GM19395 (cell line): Measurements from ENCODE around the gene NEK11.
"Not testable (repeated sequence)": the region's sequence is repeated elsewhere in the genome, so short reads cannot be mapped to it uniquely, and the experiment has no call there.

Experiments used
- ATAC-seq: cut with Tn5 transposase; IDR thresholded peaks from one replicate; pipeline ENCODE4 v1.9.1; 2021; ENCODE audit warnings: mild to moderate bottlenecking, moderate library complexity; ENCODE audit not compliant: unreplicated experiment

The NEK11 gene

DNA sequence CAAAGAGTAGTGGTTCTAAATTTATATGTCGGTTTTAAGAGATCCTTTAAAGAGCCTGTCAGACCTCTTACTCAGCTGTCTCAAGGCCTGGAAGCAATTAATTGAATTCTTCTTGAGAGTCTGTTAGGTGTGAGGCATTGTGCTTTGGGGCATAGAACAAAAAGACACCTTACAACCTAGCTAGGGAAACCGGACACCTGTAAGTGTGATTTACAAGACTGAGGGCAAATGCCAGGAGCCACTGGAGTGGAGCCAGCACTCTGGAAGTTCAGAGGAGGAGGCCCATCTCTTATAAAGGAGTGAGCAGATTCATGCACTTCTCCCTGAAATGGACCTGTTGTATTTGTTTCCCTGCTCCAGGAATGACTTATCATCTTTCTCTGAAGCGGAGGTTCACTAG lies 257.2 kb downstream of the NEK11 start:
- ATAC-seq, result no peak

DNA sequence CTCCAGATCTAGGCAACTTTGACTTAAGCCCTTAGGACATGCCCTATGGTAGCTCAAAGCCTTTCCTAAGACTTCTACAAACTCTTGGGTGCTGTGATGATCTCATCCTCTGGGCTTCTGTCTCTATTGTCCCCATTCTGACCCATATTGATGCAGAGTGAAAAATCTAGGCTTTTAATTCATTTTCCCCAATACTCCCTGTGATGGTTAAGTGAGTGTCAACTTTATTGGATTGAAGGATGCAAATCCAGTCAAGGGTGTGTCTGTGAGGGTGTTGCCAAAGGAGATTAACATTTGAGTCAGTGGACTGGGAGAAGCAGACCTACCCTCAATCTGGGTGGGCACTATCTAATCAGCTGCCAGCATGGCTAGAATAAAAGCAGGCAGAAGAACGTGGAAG lies 257.6 kb downstream of the NEK11 start:
- ATAC-seq, result no peak

DNA sequence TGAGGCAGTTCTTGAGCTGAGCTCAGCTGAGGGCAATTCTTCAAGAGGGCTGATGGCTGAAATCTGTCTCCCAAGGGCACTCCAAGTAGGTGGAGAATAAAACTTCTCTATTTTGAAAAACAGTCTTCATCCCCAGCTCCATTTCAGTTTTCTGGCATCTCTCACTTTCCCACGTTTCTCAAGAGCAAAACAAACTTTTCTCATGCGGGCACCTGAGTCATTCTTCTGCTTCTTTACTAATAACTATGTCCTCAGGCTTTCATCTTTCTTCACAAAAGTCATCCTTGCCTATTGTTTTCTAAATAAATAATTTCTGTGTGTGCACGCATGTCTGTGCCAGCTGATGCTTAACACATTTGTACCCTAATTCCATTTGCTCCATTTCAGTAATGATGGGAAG lies 258.8 kb downstream of the NEK11 start:
- no peak for ATAC-seq

DNA sequence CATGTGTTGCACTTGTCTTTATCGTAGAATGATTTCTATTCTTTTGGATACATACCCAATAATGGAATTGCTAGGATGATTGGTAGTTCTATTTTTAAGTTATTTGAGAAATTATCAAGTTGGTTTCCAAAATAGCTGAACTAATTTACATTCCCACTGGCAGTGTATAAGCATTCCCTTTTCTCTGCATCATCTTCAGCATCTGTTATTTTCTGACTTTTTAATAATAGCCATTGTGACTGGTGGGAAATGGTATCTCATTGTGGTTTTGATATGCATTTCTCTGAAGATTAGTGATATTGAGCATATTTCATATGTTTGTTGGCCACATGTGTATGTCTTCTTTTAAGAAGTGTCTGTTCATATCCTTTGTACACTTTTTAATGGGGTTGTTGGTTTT lies 273.2 kb downstream of the NEK11 start:
- ATAC-seq, result no peak

DNA sequence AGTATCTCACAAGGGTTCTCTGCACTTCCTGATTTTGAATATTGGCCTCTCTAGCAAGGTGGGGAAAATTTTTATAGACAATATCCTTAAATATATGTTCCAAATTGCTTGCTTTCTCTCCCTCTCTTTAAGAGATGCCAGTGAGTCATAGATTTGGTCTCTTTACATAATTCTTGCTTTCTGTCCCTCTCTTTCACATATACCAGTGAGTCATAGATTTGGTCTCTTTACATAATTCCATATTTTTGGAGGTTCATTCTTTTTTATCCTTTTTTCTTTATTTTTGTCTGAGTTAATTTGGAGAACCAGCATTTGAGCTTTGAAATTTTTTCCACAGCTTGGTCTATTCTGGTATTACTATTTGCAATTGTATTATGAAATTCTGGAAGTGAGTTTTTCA lies 277.2 kb downstream of the NEK11 start:
- no peak for ATAC-seq

DNA sequence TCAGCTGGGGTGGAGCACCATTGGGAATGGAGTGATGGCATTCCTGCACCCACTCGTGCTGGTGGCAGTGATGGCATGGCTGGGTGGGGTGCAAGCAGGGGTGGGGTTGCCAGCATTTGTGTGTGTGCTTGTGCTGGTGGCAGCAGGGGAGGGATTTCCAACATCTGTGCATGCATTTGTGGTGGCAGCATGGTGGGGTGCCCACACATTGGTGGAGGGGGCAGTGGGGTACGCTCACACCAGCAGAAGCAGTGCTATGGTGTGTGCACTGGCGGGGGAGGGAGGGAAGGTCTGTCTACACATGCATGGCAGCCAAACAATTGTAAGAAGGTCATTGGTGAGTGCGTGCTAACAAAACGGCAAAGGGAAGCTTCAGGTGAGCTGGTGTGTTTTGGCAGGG lies 278.2 kb downstream of the NEK11 start:
- no peak for ATAC-seq

DNA sequence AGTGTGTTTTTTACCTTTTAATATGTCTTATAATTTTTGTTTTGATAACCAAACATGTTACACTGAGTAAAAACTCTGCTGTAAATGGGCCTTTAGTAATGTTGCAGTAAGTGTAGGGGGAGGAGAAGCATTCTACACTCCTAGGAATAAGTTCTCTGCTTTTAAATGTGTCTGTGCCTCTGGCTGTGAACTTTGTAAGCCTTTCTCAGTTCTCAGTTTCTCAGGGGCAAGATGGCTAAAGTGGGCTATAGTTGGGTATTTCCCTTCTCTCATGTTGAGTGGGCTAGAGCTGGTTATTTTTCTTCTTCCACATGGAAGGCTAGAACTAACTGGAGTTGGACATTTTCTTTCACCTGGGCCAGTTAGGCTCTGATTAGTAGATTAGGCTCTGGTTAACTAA lies 279.6 kb downstream of the NEK11 start:
- ATAC-seq, result no peak

DNA sequence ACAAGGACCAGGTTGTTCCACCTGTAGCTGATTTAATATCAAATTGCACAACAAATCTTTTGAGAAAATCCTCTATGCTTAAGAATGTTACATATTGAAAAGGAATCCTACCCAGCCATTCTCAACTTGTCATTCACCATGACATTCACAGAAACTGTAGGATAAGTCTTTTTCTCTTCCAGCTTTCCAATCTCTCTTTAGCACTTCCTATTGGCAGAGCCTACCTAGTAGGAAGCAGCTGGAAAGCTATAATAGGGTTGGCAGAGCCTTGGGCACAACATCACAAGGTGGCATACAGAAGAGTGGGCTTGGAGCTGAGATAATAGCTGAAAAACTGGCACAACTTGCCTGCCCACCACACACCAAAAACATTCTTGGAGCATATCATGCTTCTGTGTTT lies 287.6 kb downstream of the NEK11 start:
- no peak for ATAC-seq

DNA sequence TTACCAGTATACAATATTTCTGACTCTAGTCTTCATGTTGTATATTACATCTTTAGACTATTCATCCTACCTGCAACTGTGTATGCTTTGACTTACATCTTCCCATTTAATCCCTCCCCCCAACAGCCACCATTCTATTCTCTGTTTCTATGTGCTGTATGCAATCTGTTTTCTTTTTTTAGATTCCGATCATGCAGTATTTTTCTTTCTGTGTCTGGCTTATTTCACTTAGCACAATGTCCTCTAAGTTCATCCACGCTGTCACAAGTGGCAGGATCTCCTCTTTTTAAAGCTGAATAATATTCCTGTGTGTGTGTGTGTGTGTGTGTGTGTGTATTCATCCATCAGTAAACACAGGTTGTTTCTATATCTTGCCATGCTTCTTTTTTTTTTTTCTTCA lies 288.5 kb downstream of the NEK11 start:
- no peak for ATAC-seq

DNA sequence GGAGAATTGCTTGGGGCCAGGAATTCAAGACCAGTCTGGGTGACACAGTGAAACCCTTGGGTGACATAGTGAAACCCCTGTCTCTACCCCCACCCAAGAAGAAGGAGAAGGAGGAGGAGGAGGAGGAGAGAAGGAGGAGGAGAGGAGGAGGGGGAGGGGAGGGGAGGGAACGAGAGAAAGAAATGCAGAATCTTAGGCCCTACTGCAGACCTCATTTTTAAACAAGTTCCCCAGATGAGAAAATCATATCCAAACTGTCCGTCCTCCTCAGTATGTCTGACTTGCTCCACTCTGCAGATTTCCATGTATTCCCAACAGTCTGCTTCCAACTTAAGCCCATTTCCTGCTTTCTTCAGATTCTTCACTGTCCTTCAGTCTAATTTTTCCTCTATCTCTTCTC lies 291.0 kb downstream of the NEK11 start:
- ATAC-seq, result no peak

DNA sequence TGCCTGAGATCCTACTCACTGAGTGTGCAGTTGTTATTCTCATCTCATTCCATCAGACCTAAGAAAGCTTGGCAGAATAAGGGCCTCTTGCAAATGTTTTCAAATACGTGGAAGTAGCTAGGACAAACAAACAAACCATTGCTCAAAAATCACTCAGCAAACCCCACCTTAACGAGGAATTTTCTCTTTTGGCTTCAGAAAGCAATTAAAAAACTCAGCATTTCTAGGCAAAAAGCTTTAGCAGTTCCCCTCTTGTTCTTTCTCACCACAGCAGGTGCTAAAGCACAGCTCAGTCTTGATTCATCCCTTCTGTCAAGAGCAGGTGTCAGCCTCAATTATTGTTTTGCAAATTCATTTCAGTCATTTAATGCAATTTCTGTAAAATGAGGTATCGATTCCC lies 296.3 kb downstream of the NEK11 start:
- ATAC-seq, result no peak

DNA sequence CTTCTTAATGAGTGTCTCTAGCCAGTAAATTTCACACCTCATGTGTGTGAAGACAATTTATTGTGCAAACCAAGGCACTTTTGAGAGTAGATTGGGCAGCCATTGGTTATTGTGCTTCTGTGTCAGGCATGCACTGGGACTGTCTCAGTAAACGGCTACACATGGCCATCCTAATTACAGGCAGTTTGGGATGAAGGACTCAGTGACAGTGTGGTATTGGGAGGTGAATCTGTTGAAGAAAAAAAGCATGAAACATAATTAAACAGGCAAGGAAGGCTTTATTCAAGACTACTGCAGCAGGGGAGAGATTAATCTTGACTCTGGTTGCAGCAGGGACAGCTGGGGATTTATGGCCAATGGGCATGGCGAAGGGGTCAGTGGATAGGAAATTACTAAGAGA lies 297.1 kb downstream of the NEK11 start:
- ATAC-seq, result no peak

DNA sequence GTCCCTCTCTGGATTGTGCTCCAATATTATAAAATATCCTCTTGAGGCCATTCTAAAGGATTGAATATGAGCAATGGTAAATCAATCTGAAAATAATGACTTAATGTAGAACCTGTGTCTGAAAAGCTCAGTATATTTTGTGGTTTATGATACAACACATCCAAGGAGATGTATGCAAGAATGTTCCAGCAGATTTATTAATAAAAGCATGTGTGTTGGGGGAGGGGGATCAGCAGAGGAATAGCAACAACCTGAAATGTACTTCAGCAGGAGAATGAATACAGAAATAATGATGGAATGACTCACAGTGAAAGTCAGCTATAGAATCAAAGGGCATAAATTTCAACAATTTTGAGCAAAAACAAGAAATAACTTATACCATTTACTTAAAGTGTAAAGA lies 298.2 kb downstream of the NEK11 start:
- no peak for ATAC-seq

DNA sequence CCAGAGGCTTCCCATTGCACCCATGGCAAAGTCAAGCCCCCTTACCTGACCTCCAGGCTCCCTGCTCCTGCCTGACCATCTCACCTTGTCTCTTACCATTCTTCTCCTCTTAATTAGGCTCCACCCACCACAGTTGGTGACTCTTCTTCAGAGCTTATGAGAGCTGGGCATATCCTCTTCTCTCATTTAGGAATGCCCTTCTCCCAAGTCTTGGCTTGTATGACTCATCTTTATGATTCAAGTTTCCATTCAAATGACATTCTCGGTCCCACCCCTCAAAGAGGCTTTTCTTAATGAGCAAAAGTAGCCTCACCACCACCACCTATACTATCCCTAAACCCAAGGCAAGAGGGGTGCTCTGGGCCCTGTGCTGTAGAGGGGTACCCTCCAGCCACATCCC lies 299.6 kb downstream of the NEK11 start:
- no peak for ATAC-seq

DNA sequence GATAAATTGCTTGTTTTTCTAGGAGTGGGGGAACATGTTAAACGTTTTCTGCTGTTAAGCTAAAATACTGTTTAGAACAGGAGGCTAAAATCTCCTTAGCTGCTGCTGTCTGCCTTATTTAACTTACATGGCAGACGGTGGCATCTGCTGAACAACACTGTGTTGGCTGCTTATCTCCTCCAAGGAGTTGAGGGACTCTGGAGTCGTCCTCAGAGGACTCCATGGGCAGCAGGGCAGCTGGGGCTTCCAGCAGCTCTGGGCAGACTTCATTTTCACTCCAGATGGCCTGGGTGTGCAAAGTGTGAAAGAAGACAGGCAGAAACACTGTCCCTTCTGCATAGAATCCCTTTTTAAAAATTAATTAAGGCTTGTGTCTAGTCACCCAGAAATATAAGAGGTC lies 302.0 kb downstream of the NEK11 start:
- no peak for ATAC-seq

DNA sequence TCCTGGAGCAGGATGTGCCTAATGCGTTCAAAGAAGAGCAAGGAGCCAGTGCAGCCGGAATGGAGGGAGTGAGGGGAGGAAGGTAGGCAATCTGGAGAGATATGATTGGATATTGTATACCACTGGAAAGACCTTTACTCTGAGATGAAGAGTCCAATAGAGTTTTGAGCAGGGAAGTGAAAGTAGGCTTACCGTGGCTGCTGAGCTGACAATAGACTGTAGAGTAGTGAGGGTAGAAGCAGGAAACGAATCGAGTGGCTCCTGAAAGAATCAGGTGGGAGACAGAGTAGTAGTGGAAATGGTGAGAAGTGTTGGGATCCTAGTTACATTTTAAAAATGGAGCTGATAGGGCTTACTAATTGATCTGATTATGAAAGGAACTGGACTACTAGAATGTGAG lies 303.1 kb downstream of the NEK11 start:
- peak; percentile 76 for ATAC-seq

DNA sequence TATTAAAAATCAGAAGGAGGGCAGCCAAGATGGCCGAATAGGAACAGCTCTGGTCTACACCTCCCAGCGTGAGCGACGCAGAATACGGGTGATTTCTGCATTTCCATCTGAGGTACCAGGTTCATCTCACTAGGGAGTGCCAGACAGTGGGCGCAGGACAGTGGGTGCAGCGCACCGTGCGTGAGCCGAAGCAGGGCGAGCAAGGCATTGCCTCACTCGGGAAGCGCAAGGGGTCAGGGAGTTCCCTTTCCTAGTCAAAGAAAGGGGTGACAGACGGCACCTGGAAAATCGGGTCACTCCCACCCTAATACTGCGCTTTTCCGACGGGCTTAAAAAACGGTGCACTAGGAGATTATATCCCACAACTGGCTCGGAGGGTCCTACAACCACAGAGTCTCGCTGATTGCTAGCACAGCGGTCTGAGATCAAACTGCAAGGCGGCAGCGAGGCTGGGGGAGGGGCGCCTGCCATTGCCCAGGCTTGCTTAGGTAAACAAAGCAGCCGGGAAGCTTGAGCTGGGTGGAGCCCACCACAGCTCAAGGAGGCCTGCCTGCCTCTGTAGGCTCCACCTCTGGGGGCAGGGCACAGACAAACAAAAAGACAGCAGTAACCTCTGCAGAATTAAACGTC lies 304.9 kb downstream of the NEK11 start:
- not testable (repeated sequence) for ATAC-seq

DNA sequence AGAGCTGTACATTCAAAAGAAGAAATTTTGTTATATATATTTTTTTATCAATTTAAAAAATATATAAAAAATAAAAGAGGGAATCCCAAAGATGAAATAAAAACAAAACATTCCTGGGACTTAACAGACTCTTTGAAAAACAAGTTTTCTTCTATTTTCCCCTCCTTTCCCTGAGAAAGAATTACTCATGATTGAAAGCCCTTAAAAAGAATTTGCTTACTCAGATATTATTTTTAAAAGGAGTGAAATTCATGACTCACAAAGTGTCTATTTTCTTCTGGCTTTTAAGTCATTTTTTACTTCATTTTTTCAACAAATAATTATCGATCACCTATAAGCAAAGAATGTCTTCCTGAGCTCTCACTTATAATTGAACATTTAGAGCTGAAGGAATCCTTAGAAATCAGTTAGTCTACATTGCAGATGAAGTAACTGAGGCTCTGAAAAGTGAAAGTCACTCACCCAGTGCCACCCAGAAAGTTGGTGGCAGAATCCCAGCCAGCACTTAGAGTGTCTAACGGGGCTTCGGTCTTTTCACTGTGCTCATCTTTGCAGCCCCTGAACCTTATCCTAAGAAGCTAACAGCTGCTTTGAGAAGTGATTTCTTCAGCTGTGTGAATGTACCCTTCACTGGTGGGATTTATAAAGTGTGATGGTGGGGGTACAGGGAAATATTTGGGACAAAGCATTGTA lies 312.4 kb downstream of the NEK11 start:
- ATAC-seq, result no peak

DNA sequence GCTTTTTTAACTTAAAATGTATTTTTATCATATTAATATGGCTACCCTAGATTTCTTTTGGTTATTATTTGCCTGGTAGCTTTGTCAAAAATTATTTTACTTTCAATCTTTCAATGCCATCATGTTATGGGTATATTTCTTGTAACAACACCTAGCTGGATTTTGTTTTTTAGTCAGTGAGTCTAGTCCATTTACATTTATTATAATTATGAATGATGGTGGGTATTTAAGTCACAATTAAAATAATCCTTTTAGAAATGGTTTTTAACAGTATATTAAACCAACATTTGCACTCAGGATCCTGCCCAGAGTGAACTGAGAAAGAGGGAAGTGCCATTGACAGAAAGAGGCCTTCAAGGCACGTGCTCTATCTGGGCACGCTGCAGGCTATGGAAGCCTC lies 315.1 kb downstream of the NEK11 start:
- no peak for ATAC-seq

DNA sequence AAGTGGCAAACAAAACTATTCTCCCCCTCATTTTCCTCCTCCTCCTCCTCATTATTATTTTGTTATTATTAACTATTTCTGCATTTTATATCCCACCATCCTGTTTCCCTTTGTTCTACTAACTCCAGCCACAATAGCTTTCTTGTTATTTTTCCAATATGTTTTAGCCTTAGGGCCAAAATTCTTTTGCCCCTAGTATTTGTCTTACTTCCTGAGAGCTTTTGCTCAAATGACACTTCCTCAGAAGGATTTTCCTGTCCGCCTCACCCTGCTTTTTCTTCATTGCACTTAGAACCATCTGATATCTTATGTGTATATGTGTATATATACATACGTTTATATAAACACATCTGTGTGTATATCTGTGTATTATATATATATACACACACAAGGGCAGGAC lies 322.2 kb downstream of the NEK11 start:
- ATAC-seq, result no peak

DNA sequence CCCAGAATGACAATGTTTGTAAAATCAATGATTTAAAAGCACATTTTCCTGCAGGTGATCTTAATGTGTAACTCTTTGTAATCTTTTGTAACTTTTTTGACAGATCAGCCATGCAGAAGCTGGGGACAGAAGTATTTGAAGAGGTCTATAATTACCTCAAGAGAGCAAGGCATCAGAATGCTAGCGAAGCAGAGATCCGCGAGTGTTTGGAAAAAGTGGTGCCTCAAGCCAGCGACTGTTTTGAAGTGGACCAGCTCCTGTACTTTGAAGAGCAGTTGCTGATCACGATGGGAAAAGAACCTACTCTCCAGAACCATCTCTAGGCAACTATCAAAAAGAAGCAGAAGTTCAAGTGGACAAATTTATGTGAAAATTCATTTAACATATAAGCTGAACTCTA lies 322.8 kb downstream of the NEK11 start:
- ATAC-seq, result no peak

DNA sequence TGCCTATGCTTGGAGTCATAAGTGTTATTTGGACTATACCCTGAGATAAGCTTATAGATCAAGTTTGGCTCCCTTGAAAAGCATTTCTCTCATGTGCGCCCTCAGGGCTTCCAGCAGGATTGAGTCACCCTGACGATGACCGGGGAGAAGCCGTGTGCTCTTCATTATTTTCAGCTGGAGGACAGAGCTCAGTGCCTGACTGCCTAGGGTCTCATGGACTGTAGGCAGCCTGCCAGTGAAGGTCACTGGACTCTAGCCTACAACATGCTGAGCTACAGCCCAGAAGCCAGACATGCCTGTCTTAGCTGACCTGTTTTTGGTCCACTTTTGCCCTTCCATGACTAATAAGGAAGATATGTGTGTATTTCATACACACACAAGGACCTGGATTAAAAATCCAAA lies 323.3 kb downstream of the NEK11 start:
- ATAC-seq, result no peak

DNA sequence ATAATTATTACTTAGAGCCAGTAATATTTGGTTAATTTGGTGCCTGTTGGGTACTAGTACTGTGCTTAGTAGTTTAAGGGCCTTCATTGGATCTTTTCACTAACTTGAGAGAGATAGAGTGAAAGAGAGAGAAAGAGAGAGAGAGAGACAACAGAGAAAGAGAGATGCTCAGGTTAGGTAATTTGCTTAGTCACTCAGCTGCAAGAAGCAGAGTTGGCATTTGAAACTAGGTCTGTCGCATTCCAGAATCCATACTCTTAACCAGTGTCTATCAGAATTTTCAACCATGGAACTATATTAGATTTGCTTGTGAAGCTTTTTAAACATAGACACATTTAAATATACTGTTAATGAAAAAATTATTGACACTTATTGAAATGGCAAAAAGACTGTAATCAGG lies 323.8 kb downstream of the NEK11 start:
- no peak for ATAC-seq
